ENCODE results near the gene ABLIM3. TPM values are rescaled to one million over a fixed set of nuclear protein-coding genes. Genes with fewer than 3 reads are reported as not detected.

ABLIM3 gene
- total RNA-seq, result 100 to 1,000 TPM in 7 of 10 donors, 10 to 100 TPM in 3; 66.8 to 189 (median 106) TPM
- 10 to 100 TPM; 53.6 to 54.1 TPM for polyA plus RNA-seq
- long read RNA-seq, donor 1, partial matches to known transcripts, result 55 of 67 reads
- long read RNA-seq, donor 1, other reads (novel, unspliced or antisense), result 9 of 67 reads
- long read RNA-seq, donor 2, partial matches to known transcripts, result 45 of 59 reads
- long read RNA-seq, donor 2, other reads (novel, unspliced or antisense), result 11 of 59 reads
- long read RNA-seq, donor 3, transcript ABLIM3-204 (2 exons, 778 nt), result major isoform, 5 of 45 reads
- long read RNA-seq, donor 3, partial matches to known transcripts, result 3 of 45 reads
- long read RNA-seq, donor 3, other reads (novel, unspliced or antisense), result 37 of 45 reads

DNA sequence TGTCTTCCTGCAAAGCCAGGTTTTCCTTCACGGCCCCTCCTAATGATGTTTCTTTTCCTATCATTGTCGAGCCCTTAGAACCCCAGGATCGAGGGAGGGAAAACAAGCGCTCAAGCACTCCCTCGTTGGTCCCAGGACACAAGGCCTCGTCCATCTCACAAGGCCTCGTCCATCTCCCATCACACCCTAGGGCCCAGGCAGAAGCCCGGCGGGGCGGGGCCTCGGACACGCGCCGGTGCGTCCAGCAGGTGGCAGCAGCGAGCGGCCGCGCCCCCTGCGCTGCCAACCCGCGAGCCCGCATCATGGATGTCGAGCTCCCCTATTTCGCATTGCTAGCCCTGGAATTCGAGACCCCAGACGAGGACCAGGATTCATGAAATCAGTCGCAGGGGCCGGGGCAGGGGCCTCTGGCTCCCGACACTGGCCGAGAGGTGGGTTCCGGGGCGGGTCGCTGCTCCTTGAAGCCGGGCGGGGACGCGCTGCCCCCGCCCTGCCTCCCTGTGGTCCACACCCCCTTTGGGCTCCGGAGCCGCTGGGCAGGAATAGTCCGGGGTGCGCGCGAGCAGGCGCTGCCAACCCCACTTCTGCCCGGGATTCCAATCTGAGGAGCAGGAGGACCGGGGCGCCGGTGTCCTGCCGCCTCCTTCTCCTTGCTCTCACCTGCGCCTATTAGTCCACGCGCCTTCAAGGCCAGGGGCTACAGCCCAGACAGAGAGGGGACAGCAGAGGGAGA lies at the start of gene ABLIM3:
Gene ABLIM3, plus strand, starts transcription at position 270 of the 733 bp plus-strand sequence. CDS start 603 bp downstream, outside the sequence.
- DNase-seq (peak; percentile 64 to 82), ATAC-seq (peak; percentile 77 to 91 (median 84))
- H3K27ac ChIP-seq, result peak within 1 kb of the TSS; percentile 86 to 95 (median 92)
- intact Hi-C loops (cut with DNase I), result loop anchor here (1.0 to 5.0 kb wide), 5 partner anchors 36 to 88 kb away; no protein-coding TSS in a partner anchor
- TF ChIP-seq, protein P1, sequence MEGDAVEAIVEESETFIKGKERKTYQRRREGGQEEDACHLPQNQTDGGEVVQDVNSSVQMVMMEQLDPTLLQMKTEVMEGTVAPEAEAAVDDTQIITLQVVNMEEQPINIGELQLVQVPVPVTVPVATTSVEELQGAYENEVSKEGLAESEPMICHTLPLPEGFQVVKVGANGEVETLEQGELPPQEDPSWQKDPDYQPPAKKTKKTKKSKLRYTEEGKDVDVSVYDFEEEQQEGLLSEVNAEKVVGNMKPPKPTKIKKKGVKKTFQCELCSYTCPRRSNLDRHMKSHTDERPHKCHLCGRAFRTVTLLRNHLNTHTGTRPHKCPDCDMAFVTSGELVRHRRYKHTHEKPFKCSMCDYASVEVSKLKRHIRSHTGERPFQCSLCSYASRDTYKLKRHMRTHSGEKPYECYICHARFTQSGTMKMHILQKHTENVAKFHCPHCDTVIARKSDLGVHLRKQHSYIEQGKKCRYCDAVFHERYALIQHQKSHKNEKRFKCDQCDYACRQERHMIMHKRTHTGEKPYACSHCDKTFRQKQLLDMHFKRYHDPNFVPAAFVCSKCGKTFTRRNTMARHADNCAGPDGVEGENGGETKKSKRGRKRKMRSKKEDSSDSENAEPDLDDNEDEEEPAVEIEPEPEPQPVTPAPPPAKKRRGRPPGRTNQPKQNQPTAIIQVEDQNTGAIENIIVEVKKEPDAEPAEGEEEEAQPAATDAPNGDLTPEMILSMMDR (IDR thresholded peaks at IDR 0.05), result peak; percentile 89 to 98 (median 97)
- WGBS, 2 donors, result 4% methylated on average over 53 to 54 of the region's 54 CpGs
- peak within 1 kb of the TSS; percentile 71 to 98 (median 88) for H3K4me3 ChIP-seq
- peaks cover 3 to 66% (median 25%) of the 10 kb centered on the region in 9 donors for H3K4me1 ChIP-seq
- peaks cover 0 to 7% (median 0%) of the 10 kb centered on the region in 7 donors for H3K27me3 ChIP-seq
- H3K36me3 ChIP-seq, result no peaks in the 10 kb centered on the region
- H3K9me3 ChIP-seq, result peaks cover 0 to 6% (median 0%) of the 10 kb centered on the region in 11 donors

DNA sequence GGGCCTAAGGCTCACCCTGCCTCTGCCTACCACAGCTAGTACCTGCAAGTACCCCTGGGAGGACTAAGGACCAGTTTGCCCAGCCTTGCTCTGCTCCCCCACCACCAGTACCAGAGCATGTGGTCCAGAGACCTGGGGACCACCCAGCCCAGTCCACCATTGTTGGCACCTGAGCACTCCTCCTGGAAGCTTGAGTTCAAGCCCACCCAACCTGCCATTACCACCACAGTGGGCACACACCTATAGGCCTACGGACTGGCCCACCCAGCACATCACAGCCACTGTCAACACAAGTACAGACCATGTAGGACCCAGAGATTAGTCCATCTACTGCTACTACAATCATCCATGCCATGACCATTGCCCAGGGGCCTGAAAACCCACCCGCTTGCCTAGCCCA lies 47.7 kb upstream of the ABLIM3 start:
- H3K36me3 ChIP-seq, result no peaks in the 10 kb centered on the region
- 48 to 50% methylated on average over 2 of the region's 2 CpGs for WGBS, 2 donors
- TF ChIP-seq, protein P1 (IDR thresholded peaks at IDR 0.05), result no peak
- peaks cover 0 to 37% (median 8%) of the 10 kb centered on the region in 11 donors for H3K9me3 ChIP-seq
- intact Hi-C loops (cut with DNase I), result no loop called here
- no peak for ATAC-seq
- DNase-seq, result no peak
- no peaks in the 10 kb centered on the region for H3K27me3 ChIP-seq
- H3K4me3 ChIP-seq, result no peak overlapping the region
- H3K4me1 ChIP-seq, result peaks cover 0 to 6% (median 0%) of the 10 kb centered on the region in 9 donors
- H3K27ac ChIP-seq, result no peak overlapping the region

DNA sequence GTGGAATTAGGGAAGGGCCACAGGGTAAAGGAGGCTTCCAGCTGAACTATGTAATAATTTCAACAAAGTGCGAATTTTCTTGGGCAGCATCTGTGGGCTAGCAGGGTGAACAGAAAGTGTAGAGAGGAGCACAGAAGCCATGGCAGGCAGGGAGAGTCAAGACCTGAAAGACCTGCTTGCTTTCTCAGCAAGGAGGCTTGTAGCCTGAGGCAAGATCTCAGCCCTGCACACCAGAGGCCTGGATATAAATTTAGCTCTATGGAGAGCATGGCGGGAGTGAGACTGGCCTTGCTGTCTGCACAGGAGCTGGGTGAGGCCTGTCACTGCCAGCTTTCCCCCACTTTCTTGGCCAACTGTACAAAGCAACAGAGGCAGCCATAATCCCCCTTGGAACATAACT lies 46.3 kb upstream of the ABLIM3 start:
- no peak for ATAC-seq
- 87 to 89% methylated on average over 2 of the region's 2 CpGs for WGBS, 2 donors

DNA sequence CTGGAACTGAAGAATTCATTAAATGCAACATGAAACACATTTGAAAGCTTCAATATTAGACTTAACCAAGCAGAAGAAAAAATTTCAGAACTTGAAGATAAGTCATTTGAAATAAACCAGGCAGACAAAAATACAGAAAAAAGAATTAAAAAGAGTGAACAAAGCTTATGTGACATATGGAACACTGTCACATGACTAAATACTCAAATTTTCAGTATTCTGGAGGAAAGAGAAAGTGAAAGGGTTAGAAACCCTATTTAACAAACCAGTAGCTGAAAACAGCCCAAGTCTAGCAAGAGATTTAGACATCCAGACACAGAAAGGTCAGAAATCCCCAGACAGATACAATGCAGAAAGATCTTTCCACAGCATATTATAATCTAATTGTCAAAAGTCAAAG lies 41.4 kb upstream of the ABLIM3 start:
- Histone ChIP-seq H3K36me3 (no peaks in the 10 kb centered on the region), H3K27ac (no peak overlapping the region), H3K9me3 (peaks cover 0 to 73% (median 19%) of the 10 kb centered on the region in 11 donors), H3K4me3 (no peak overlapping the region), H3K4me1 (no peaks in the 10 kb centered on the region), H3K27me3 (no peaks in the 10 kb centered on the region)
- TF ChIP-seq, protein P1 (IDR thresholded peaks at IDR 0.05), result no peak
- DNase-seq (no peak), ATAC-seq (no peak)
- intact Hi-C loops (cut with DNase I), result no loop called here

More for the DNA sequence above, 46.3 kb upstream of the ABLIM3 start:
- Histone ChIP-seq H3K27me3 (no peaks in the 10 kb centered on the region), H3K27ac (no peak overlapping the region), H3K4me1 (no peaks in the 10 kb centered on the region), H3K36me3 (no peaks in the 10 kb centered on the region), H3K4me3 (no peak overlapping the region), H3K9me3 (peaks cover 0 to 51% (median 14%) of the 10 kb centered on the region in 11 donors)
- intact Hi-C loops (cut with DNase I), result no loop called here
- no peak for DNase-seq
- TF ChIP-seq, protein P1 (IDR thresholded peaks at IDR 0.05), result no peak
